ENCODE results near the gene AKT1S1. TPM values are rescaled to one million over a fixed set of nuclear protein-coding genes. Genes with fewer than 3 reads are reported as not detected.

AKT1S1 gene
- total and polyA plus RNA-seq, 2 of the 13 experiments (the other 11 are each of a cell fraction or from before 2014, with no cell fraction given): 13.5 to 27.8 TPM

- Histone ChIP-seq H3K27me3 (ENCODE audit: control insufficient read depth in 1 of 2, insufficient read depth in 2 of 2, low read length in 2 of 2) (no peaks in the 10 kb centered on the region; a peak in 1 of 5 replicates), H4K20me1 (ENCODE audit: insufficient read depth, low read length) (peaks cover 23% of the 10 kb centered on the region), H3K4me2 (ENCODE audit: low read depth, low read length) (peak overlapping the region; percentile 89), H3K9ac (ENCODE audit: insufficient read depth, low read depth, low read length) (peak overlapping the region; percentile 57), H3K36me3 (replicated peaks in 1 of 2; ENCODE audit: control insufficient read depth in 1 of 2, insufficient read depth in 2 of 2, low read length in 2 of 2) (peaks cover 25 to 36% of the 10 kb centered on the region in 2 experiments; a peak in 4 of 5 replicates), H3K4me1 (ENCODE audit: insufficient read depth, low read length) (peaks cover 30% of the 10 kb centered on the region), H3K27ac (ENCODE audit: extremely low read length, insufficient read depth, low read length) (no peak overlapping the region), H3K9me3 (ENCODE audit: low read length) (no peaks in the 10 kb centered on the region), H3K4me3 (replicated peaks in 1 of 3; ENCODE audit: insufficient read depth in 1 of 3, low read depth in 2 of 3, low read length in 3 of 3) (peak overlapping the region; percentile 89 to 93 (median 90)), H2AFZ (ENCODE audit: low read length) (no peak overlapping the region), H3K79me2 (ENCODE audit: insufficient read depth, low read length) (peaks cover 24% of the 10 kb centered on the region)
- 78% methylated on average over 14 of the region's 14 CpGs for WGBS (ENCODE audit: low lambda C conversion rate)
- intact Hi-C loops (cut with micrococcal nuclease; ENCODE audit: unreplicated experiment): no loop called here
- POLR2A ChIA-PET: interaction anchor here (0.6 to 3.1 kb wide), 3 partner anchors 9 to 17 kb away, joined by 3 to 29 read pairs (median 24); no protein-coding TSS in a partner anchor
- BruUV-seq (replicated peaks): TSS peak; percentile 70
- CTCF ChIA-PET (ENCODE audit: low intra/inter-chr PET ratio, low total read pairs): no interaction called here
- DNase-seq (ENCODE audit: low spot score) (no peak), FAIRE-seq (peak; percentile 4), ATAC-seq (no peak)
- in situ Hi-C loops (cut with HindIII; ENCODE audit: extremely low pct_ligation_motif_present, low pct_unique_long_range_greater_than_20kb): no loop called here
- TF ChIP-seq REXO4 (CRISPR knock-in tag; IDR thresholded peaks at IDR 0.05; ENCODE audit: borderline replicate concordance) (no peak), POLR2AphosphoS2 (IDR thresholded peaks at IDR 0.05; ENCODE audit: low read depth, low read length) (no peak), ZMYM3 (CRISPR knock-in tag; IDR thresholded peaks at IDR 0.05) (no peak), IKZF1 (IDR thresholded peaks at IDR 0.05) (no peak), ZNF354B (CRISPR knock-in tag; IDR thresholded peaks at IDR 0.05) (no peak), ZC3H13 (CRISPR knock-in tag; IDR thresholded peaks at IDR 0.05) (no peak), PREB (CRISPR knock-in tag; IDR thresholded peaks at IDR 0.05) (no peak), PPARG (CRISPR knock-in tag; conservative IDR thresholded peaks at IDR 0.05) (no peak), HES4 (CRISPR knock-in tag; IDR thresholded peaks at IDR 0.05; ENCODE audit: borderline replicate concordance) (no peak), SCMH1 (CRISPR knock-in tag; IDR thresholded peaks at IDR 0.05; ENCODE audit: borderline replicate concordance) (no peak), ETV6 (CRISPR knock-in tag; conservative IDR thresholded peaks at IDR 0.05) (no peak), RFXANK (CRISPR knock-in tag; IDR thresholded peaks at IDR 0.05) (no peak), KMT2A (CRISPR knock-in tag; IDR thresholded peaks at IDR 0.05) (no peak), CBX2 (IDR thresholded peaks at IDR 0.05; ENCODE audit: low read depth, low read length) (no peak), CBX2 (CRISPR knock-in tag; IDR thresholded peaks at IDR 0.05; ENCODE audit: low read depth) (no peak), JUN (CRISPR knock-in tag; IDR thresholded peaks at IDR 0.05) (no peak), ZNF746 (CRISPR knock-in tag; IDR thresholded peaks at IDR 0.05) (no peak), ZNF780A (CRISPR knock-in tag; IDR thresholded peaks at IDR 0.05) (no peak)
- TF ChIP-seq, protein P1, sequence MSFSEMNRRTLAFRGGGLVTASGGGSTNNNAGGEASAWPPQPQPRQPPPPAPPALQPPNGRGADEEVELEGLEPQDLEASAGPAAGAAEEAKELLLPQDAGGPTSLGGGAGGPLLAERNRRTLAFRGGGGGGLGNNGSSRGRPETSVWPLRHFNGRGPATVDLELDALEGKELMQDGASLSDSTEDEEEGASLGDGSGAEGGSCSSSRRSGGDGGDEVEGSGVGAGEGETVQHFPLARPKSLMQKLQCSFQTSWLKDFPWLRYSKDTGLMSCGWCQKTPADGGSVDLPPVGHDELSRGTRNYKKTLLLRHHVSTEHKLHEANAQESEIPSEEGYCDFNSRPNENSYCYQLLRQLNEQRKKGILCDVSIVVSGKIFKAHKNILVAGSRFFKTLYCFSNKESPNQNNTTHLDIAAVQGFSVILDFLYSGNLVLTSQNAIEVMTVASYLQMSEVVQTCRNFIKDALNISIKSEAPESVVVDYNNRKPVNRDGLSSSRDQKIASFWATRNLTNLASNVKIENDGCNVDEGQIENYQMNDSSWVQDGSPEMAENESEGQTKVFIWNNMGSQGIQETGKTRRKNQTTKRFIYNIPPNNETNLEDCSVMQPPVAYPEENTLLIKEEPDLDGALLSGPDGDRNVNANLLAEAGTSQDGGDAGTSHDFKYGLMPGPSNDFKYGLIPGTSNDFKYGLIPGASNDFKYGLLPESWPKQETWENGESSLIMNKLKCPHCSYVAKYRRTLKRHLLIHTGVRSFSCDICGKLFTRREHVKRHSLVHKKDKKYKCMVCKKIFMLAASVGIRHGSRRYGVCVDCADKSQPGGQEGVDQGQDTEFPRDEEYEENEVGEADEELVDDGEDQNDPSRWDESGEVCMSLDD (CRISPR knock-in tag; IDR thresholded peaks at IDR 0.05; ENCODE audit: borderline replicate concordance): no peak
Measured at GRCh38 chr19:49852631-49853126, 24.5 kb downstream of the AKT1S1 start.
